Uterus (tissue), 2 donors: ENCODE results near the gene RPS15.

Experiments
- CTCF ChIP-seq, 4 experiments: fragments of 200-600 bp in 2 of 4; fragments of 450-650 bp in 2 of 4; sonication (generic) in 2 of 4; IDR thresholded peaks; one replicate each; pipeline ENCODE4 v1.5.1; 2016 to 2019; ENCODE audit warnings: antibody characterized with exemption in 4 of 4, mild to moderate bottlenecking in 2 of 4, moderate library complexity in 1 of 4
- POLR2A ChIP-seq, 2 donors: fragments of 450-650 bp; IDR thresholded peaks; one replicate each; pipeline ENCODE4 v1.6.1; 2016; ENCODE audit warnings: antibody characterized with exemption in 2 of 2, mild to moderate bottlenecking in 1 of 2, moderate library complexity in 1 of 2

- no peak for TF ChIP-seq CTCF (IDR thresholded peaks at IDR 0.05)
- no peak for TF ChIP-seq POLR2A (IDR thresholded peaks at IDR 0.05)
Measured at GRCh38 chr19:1467215-1467489, 29.0 kb downstream of the RPS15 start.
